HEK293 (cell line): ENCODE data around the gene CHRNE.

Source experiments
- KLF9 ChIP-seq: fragments of 450-650 bp; formaldehyde crosslinking; IDR thresholded peaks from 2 replicates; pipeline ENCODE4 v1.5.1; 2016; ENCODE audit warnings: missing biosample characterization, missing genetic modification characterization, low read depth
- ZNF121 ChIP-seq: fragments of 450-650 bp; formaldehyde crosslinking; IDR thresholded peaks from 2 replicates; pipeline ENCODE4 v1.5.1; 2016; ENCODE audit warnings: missing biosample characterization, missing genetic modification characterization
- ZNF239 ChIP-seq: fragments of 450-650 bp; formaldehyde crosslinking; IDR thresholded peaks from 2 replicates; pipeline ENCODE4 v1.5.1; 2016; ENCODE audit warnings: missing biosample characterization, missing genetic modification characterization
- ZNF561 ChIP-seq: fragments of 450-650 bp; IDR thresholded peaks from 2 replicates; pipeline ENCODE4 v1.5.1; 2018; ENCODE audit warnings: missing biosample characterization, missing genetic modification characterization, borderline replicate concordance
- ZNF596 ChIP-seq: fragments of 450-650 bp; IDR thresholded peaks from 2 replicates; pipeline ENCODE4 v1.5.0; 2018; ENCODE audit warnings: missing biosample characterization, mild to moderate bottlenecking, missing genetic modification characterization, moderate library complexity
- TF ChIP-seq, protein P1 (sequence below): IDR thresholded peaks from 2 replicates; pipeline ENCODE4 v1.6.1; 2011; ENCODE audit warnings: mild to moderate bottlenecking, low read depth, low read length, borderline replicate concordance
- TF ChIP-seq, protein P2 (sequence below): fragments of 450-650 bp; formaldehyde crosslinking; IDR thresholded peaks from 2 replicates; pipeline ENCODE4 v1.5.1; 2016; ENCODE audit warnings: missing biosample characterization, missing genetic modification characterization
- TF ChIP-seq, protein P3 (sequence below): fragments of 450-650 bp; formaldehyde crosslinking; IDR thresholded peaks from 2 replicates; pipeline ENCODE4 v1.5.1; 2016; ENCODE audit warnings: missing biosample characterization, missing genetic modification characterization
- TF ChIP-seq, protein P4 (sequence below): fragments of 450-650 bp; formaldehyde crosslinking; IDR thresholded peaks from 2 replicates; pipeline ENCODE4 v1.5.1; 2016; ENCODE audit warnings: missing biosample characterization, missing genetic modification characterization

DNA sequence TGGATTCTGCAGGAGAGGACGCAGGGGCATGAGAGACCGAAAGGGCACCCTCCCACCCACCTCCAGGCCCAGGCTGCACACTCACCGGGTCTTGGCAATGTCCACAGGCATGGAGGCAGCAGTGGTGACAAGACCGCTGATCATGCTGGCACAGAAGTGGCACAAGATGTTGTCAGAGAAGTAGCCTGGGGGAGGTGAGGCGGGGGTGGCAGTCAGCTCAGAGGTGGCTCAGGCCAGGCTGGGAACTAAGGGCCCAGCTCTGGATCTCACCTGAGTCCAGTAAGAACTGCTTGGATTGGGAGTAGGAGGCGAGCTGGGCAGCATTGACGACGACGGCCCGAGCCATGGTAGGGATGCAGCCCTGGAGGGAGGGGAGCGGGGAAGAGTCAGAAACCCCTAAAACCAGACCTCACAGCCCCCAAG is 35.2 kb upstream of the CHRNE start:
- TF ChIP-seq, protein P1, sequence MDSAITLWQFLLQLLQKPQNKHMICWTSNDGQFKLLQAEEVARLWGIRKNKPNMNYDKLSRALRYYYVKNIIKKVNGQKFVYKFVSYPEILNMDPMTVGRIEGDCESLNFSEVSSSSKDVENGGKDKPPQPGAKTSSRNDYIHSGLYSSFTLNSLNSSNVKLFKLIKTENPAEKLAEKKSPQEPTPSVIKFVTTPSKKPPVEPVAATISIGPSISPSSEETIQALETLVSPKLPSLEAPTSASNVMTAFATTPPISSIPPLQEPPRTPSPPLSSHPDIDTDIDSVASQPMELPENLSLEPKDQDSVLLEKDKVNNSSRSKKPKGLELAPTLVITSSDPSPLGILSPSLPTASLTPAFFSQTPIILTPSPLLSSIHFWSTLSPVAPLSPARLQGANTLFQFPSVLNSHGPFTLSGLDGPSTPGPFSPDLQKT = no peak
- TF ChIP-seq ZNF561 (no peak), KLF9 (tag by site-specific recombination) (no peak), ZNF121 (tag by site-specific recombination) (no peak), ZNF239 (tag by site-specific recombination) (no peak), ZNF596 (tag by site-specific recombination) (no peak)
- TF ChIP-seq, protein P2, sequence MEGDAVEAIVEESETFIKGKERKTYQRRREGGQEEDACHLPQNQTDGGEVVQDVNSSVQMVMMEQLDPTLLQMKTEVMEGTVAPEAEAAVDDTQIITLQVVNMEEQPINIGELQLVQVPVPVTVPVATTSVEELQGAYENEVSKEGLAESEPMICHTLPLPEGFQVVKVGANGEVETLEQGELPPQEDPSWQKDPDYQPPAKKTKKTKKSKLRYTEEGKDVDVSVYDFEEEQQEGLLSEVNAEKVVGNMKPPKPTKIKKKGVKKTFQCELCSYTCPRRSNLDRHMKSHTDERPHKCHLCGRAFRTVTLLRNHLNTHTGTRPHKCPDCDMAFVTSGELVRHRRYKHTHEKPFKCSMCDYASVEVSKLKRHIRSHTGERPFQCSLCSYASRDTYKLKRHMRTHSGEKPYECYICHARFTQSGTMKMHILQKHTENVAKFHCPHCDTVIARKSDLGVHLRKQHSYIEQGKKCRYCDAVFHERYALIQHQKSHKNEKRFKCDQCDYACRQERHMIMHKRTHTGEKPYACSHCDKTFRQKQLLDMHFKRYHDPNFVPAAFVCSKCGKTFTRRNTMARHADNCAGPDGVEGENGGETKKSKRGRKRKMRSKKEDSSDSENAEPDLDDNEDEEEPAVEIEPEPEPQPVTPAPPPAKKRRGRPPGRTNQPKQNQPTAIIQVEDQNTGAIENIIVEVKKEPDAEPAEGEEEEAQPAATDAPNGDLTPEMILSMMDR (tag by site-specific recombination) = no peak
- TF ChIP-seq, protein P3, sequence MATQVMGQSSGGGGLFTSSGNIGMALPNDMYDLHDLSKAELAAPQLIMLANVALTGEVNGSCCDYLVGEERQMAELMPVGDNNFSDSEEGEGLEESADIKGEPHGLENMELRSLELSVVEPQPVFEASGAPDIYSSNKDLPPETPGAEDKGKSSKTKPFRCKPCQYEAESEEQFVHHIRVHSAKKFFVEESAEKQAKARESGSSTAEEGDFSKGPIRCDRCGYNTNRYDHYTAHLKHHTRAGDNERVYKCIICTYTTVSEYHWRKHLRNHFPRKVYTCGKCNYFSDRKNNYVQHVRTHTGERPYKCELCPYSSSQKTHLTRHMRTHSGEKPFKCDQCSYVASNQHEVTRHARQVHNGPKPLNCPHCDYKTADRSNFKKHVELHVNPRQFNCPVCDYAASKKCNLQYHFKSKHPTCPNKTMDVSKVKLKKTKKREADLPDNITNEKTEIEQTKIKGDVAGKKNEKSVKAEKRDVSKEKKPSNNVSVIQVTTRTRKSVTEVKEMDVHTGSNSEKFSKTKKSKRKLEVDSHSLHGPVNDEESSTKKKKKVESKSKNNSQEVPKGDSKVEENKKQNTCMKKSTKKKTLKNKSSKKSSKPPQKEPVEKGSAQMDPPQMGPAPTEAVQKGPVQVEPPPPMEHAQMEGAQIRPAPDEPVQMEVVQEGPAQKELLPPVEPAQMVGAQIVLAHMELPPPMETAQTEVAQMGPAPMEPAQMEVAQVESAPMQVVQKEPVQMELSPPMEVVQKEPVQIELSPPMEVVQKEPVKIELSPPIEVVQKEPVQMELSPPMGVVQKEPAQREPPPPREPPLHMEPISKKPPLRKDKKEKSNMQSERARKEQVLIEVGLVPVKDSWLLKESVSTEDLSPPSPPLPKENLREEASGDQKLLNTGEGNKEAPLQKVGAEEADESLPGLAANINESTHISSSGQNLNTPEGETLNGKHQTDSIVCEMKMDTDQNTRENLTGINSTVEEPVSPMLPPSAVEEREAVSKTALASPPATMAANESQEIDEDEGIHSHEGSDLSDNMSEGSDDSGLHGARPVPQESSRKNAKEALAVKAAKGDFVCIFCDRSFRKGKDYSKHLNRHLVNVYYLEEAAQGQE (tag by site-specific recombination) = no peak
- TF ChIP-seq, protein P4, sequence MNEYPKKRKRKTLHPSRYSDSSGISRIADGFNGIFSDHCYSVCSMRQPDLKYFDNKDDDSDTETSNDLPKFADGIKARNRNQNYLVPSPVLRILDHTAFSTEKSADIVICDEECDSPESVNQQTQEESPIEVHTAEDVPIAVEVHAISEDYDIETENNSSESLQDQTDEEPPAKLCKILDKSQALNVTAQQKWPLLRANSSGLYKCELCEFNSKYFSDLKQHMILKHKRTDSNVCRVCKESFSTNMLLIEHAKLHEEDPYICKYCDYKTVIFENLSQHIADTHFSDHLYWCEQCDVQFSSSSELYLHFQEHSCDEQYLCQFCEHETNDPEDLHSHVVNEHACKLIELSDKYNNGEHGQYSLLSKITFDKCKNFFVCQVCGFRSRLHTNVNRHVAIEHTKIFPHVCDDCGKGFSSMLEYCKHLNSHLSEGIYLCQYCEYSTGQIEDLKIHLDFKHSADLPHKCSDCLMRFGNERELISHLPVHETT = no peak
